HEK293T (cell line): ENCODE measurements around the gene SLC20A1.

Source experiments
- ARNT ChIP-seq: fragments of 450-650 bp; IDR thresholded peaks from 2 replicates; pipeline ENCODE4 v1.6.1; 2017; ENCODE audit warnings: mild to moderate bottlenecking
- CTBP1 ChIP-seq: fragments of 450-650 bp; IDR thresholded peaks from 2 replicates; pipeline ENCODE4 v1.6.1; 2016; ENCODE audit warnings: borderline replicate concordance
- FOXK2 ChIP-seq: fragments of 450-650 bp; IDR thresholded peaks from 2 replicates; pipeline ENCODE4 v1.6.1; 2016; ENCODE audit warnings: mild to moderate bottlenecking
- FOXM1 ChIP-seq: fragments of 450-650 bp; IDR thresholded peaks from 2 replicates; pipeline ENCODE4 v1.6.1; 2017; ENCODE audit warnings: mild to moderate bottlenecking, borderline replicate concordance
- LEF1 ChIP-seq: fragments of 450-650 bp; IDR thresholded peaks from 2 replicates; pipeline ENCODE4 v1.6.1; 2017; ENCODE audit warnings: mild to moderate bottlenecking, borderline replicate concordance
- TARDBP ChIP-seq: fragments of 450-650 bp; IDR thresholded peaks from 2 replicates; pipeline ENCODE4 v1.6.1; 2016
- TF ChIP-seq, protein P1 (sequence below): fragments of 450-650 bp; IDR thresholded peaks from 2 replicates; pipeline ENCODE4 v1.6.1; 2016

DNA sequence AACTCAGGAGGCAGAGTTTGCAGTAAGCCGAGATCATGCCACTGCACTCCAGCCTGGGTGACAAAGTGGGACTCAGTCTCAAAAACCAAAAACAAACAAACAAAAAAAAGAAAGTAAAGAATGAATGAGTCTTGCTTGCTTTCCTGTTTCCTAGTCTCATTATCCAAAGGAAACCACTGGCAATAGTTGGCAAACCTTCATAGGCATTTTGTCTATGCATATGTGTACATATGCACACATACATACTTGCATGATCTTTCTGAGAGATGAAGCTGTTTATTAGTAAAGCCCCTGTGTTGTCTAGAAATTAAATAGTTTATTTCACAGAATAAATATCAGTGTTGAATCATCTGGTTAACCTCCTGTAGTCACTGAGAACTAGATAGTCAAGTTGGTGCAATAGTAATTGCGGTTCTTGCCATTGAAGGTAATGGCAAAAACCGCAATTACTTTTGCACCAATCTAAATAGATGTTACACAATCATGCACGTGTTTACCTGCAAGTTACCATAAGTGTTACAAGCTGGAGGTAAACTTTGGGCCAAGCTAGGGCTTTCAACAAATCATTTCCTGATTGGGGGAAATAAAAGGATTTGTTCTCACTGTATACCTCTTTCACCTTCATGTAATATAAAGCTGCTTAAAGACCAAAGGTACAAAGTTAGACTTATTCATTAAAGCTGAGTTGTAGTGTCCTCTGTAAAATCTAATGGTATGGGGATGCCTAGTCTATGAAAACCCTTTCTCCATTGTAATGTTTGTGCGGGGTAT, 24.7 kb downstream of the SLC20A1 start:
- TF ChIP-seq, protein P1, sequence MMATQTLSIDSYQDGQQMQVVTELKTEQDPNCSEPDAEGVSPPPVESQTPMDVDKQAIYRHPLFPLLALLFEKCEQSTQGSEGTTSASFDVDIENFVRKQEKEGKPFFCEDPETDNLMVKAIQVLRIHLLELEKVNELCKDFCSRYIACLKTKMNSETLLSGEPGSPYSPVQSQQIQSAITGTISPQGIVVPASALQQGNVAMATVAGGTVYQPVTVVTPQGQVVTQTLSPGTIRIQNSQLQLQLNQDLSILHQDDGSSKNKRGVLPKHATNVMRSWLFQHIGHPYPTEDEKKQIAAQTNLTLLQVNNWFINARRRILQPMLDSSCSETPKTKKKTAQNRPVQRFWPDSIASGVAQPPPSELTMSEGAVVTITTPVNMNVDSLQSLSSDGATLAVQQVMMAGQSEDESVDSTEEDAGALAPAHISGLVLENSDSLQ = no peak
- TF ChIP-seq ARNT = no peak
- TF ChIP-seq TARDBP = no peak
- TF ChIP-seq FOXK2 = no peak
- no peak for TF ChIP-seq LEF1
- TF ChIP-seq FOXM1 = no peak
- no peak for TF ChIP-seq CTBP1
